SK-N-SH (cell line): Measurements from ENCODE around the gene OSBPL10.

ENCODE experiments used
- IRF3 ChIP-seq: fragments of 150-350 bp; IDR thresholded peaks from 2 replicates; pipeline ENCODE4 v1.6.1; 2016; ENCODE audit warnings: mild to moderate bottlenecking, low read depth, low read length
- PBX3 ChIP-seq: IDR thresholded peaks from 2 replicates; pipeline ENCODE4; 2012
- POLR2AphosphoS5 ChIP-seq: IDR thresholded peaks from 2 replicates; pipeline ENCODE4 v1.6.1; 2012; ENCODE audit warnings: low read depth, low read length
- RXRA ChIP-seq: IDR thresholded peaks from 2 replicates; pipeline ENCODE4 v1.4.0; 2012; ENCODE audit warnings: low read depth, mild to moderate bottlenecking, borderline replicate concordance
- SMC3 ChIP-seq: IDR thresholded peaks from 2 replicates; pipeline ENCODE4 v1.6.1; 2012; ENCODE audit warnings: low read depth, low read length, improper control_type of control experiment
- ZBTB33 ChIP-seq: IDR thresholded peaks from 2 replicates; pipeline ENCODE4 v1.4.0; 2012; ENCODE audit warnings: low read depth, borderline replicate concordance

- no peak for TF ChIP-seq SMC3
- no peak for TF ChIP-seq ZBTB33
- TF ChIP-seq RXRA, result no peak
- no peak for TF ChIP-seq IRF3
- no peak for TF ChIP-seq PBX3
- TF ChIP-seq POLR2AphosphoS5, result no peak
These were observed 290.3 kb downstream of the OSBPL10 start for GRCh38 chr3:31690771-31691170.
